T-cell (primary cell): Measurements from ENCODE around the gene ELK3. TPM values are rescaled to one million over a fixed set of nuclear protein-coding genes. Genes with fewer than 3 reads are reported as not detected.

Experiments
- ATAC-seq, 4 experiments: fragments of 200-7000 bp in 3 of 4; fragments of 150-1000 bp in 1 of 4; cut with Tn5 transposase; replicated peaks in 1 of 4; 1 replicate in 3 of 4; 2 replicates in 1 of 4; pipeline ENCODE4 v1.10.0; 2021; ENCODE audit warnings: moderate library complexity in 3 of 4, mild to moderate bottlenecking in 2 of 4, moderate number of reproducible peaks in 1 of 4
- CTCF ChIA-PET, 2 donors: fragments of 300-600 bp; sonication (Branson Sonifier 250); formaldehyde crosslinking; loops; one replicate each; lab custom pipeline; 2022; ENCODE audit warnings: antibody characterized with exemption in 2 of 2; lab: Charles Lee
- POLR2A ChIA-PET, 2 donors: fragments of 300-600 bp; sonication (Branson Sonifier 250); formaldehyde crosslinking; loops; one replicate each; lab custom pipeline; 2022; ENCODE audit warnings: antibody characterized with exemption in 2 of 2; lab: Charles Lee
- DNase-seq, 35 experiments: peaks; one replicate each; pipeline versions ENCODE4 v3.0.0 to v3.0.0-alpha.2; 2013 to 2023
- H3K27ac ChIP-seq: one replicate; pipeline ENCODE4 v1.5.1; 2013; ENCODE audit warnings: low read length
- H3K27me3 ChIP-seq, 2 experiments: replicated peaks in 1 of 2; 1 replicate in 1 of 2; 2 replicates in 1 of 2; pipeline versions ENCODE4 v1.6.1 to v1.7.0; 2013; ENCODE audit warnings: low read length in 1 of 2, mixed read lengths in 1 of 2; ENCODE audit not compliant: control insufficient read depth in 2 of 2, insufficient read depth in 2 of 2; ENCODE audit errors: extremely low read depth in 1 of 2
- H3K36me3 ChIP-seq, 2 donors: 1 replicate in 1 of 2; 2 replicates in 1 of 2; pipeline versions ENCODE4 v1.6.1 to v1.7.0; 2013; ENCODE audit warnings: low read length in 1 of 2; ENCODE audit not compliant: control insufficient read depth in 2 of 2, insufficient read depth in 1 of 2; ENCODE audit errors: extremely low read depth in 1 of 2
- H3K4me1 ChIP-seq, 2 experiments: 1 replicate in 1 of 2; 2 replicates in 1 of 2; pipeline versions ENCODE4 v1.6.1 to v1.7.0; 2013; ENCODE audit warnings: low read length in 2 of 2, mixed read lengths in 1 of 2; ENCODE audit not compliant: insufficient read depth in 2 of 2, control insufficient read depth in 1 of 2; ENCODE audit errors: extremely low read depth in 1 of 2
- H3K4me3 ChIP-seq, 2 donors: 1 replicate in 1 of 2; 2 replicates in 1 of 2; pipeline versions ENCODE4 v1.5.1 to v1.7.0; 2013; ENCODE audit warnings: mild to moderate bottlenecking in 2 of 2, low read length in 1 of 2, moderate library complexity in 1 of 2; ENCODE audit not compliant: control insufficient read depth in 1 of 2; ENCODE audit errors: extremely low read depth in 1 of 2
- H3K9me3 ChIP-seq: 2 replicates; pipeline ENCODE4 v1.7.0; 2013
- H3K27ac Mint-ChIP-seq, 2 donors: one replicate each; pipeline ENCODE4 v1.8.0; 2020 to 2021; ENCODE audit warnings: mild to moderate bottlenecking in 2 of 2, mixed read lengths in 2 of 2
- H3K27me3 Mint-ChIP-seq, 2 donors: one replicate each; pipeline ENCODE4 v1.8.0; 2021 to 2022; ENCODE audit warnings: mixed read lengths in 2 of 2
- H3K36me3 Mint-ChIP-seq: one replicate; pipeline ENCODE4 v1.8.0; 2021; ENCODE audit warnings: mixed read lengths
- H3K4me1 Mint-ChIP-seq, 3 donors: one replicate each; pipeline ENCODE4 v1.8.0; 2020 to 2022; ENCODE audit warnings: mixed read lengths in 3 of 3, mild to moderate bottlenecking in 1 of 3
- H3K4me3 Mint-ChIP-seq, 3 donors: one replicate each; pipeline ENCODE4 v1.8.0; 2020 to 2022; ENCODE audit warnings: mild to moderate bottlenecking in 3 of 3, mixed read lengths in 3 of 3, moderate library complexity in 3 of 3
- H3K9me3 Mint-ChIP-seq, 3 donors: one replicate each; pipeline ENCODE4 v1.8.0; 2020 to 2022; ENCODE audit warnings: mixed read lengths in 3 of 3
- WGBS: methylation state at CpG from one replicate; pipeline ENCODE4 v1.1.5; 2013; ENCODE audit warnings: missing lambda C conversion rate; ENCODE audit not compliant: insufficient coverage; 5-methylcytosine and 5-hydroxymethylcytosine counted together
- total RNA-seq, 35 experiments: library from RNA in 6 of 35; stranded (reverse) in 6 of 35; fragments of 120-200 nt in 1 of 35; gene quantifications; one replicate each; pipeline versions ENCODE4 v1.2.1 to v1.2.4 and lab custom pipeline; 2013 to 2026

ELK3 gene
- total RNA-seq, 5 donors from 2014 or later (not counting 1 experiment from before 2014, with no cell fraction given): 33.8 to 62.7 (median 55.5) TPM

DNA sequence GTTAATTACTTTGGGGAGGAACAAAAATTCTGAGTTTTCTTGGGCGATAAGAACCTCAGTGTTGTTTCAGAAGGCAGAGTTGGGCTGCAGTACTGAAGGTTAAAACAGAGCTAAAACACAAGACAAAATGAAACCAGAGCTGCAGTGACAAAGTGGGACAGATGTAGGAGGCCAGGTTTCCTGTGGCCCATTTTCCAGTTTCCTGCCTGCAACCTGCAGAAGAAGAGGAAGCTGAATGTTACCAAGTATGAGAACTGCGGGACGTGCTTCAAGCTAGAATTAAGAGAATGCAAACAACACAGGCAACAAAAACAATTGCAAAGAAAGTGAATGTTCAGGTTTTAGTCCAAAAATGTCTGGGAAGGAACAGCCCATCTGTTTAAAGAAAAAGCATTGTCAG lies 17.8 kb downstream of the ELK3 start:
- Mint-ChIP-seq H3K9me3 (no peaks in the 10 kb centered on the region), H3K27ac (peak overlapping the region; percentile 90 to 97), H3K4me1 (peaks cover 89 to 91% (median 90%) of the 10 kb centered on the region in 3 donors), H3K36me3 (no peaks in the 10 kb centered on the region), H3K27me3 (no peaks in the 10 kb centered on the region), H3K4me3 (peak overlapping the region; percentile 25 to 79 (median 46))
- Histone ChIP-seq H3K4me1 (peaks cover 60 to 77% of the 10 kb centered on the region in 2 experiments), H3K36me3 (peaks cover 0 to 8% of the 10 kb centered on the region in 2 donors), H3K9me3 (no peaks in the 10 kb centered on the region), H3K4me3 (no peak overlapping the region), H3K27ac (peak overlapping the region; percentile 52), H3K27me3 (no peaks in the 10 kb centered on the region)
- peak in 1 of 35 experiments; percentile 52 for DNase-seq
- CTCF ChIA-PET: interaction anchor here (0.6 to 2.7 kb wide), 10 partner anchors 13 to 987 kb away, joined by 3 to 17 read pairs (median 6); no protein-coding TSS in a partner anchor
- WGBS: 0% methylated on average over 1 of the region's 3 CpGs
- ATAC-seq: no peak
- POLR2A ChIA-PET: interaction anchor here (0.6 to 1.3 kb wide), 6 partner anchors 10 to 273 kb away, joined by 3 to 9 read pairs (median 4); no protein-coding TSS in a partner anchor

DNA sequence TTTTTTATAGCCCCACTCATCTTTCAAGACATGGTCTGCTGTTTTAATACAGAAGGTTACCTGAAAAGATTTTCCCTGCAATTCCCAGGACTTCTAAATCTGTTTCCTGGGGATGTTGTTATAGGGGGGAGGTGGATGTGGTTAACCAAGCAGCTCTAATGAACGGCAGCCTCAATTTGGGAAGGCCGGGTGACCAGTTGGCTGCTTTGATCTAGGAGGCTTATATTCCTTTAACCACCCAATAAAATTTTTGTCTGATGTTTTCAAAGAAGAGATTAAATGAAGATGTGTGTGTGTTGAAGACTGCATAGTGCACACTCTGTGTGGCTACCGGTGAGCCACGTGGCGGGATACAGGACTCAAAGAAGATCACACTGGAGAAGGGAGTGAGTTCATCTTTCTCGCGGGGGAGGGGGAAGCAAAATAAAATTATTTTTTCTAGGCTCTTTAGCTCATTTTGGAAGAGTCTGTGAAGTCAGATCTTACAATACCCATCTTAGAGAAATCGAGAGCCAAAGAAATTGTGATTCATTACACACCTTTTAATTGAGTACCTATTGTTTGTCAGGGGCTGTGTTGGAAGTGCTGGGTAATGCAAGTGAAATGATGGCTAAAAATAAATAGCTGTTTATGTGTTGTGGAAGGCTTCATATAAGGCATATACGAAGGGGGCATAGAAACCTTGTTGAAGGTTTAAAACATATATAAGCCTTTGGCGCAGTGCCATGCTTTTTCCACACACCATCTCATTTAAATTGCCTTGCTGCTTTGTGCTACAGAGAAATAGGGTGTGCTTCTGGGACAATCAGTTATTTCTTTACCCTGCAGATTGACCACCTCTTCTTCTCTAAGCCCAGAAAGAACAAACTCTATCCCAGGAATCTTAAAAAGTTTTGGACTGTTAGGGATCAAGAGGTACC lies 18.5 kb downstream of the ELK3 start:
- Histone ChIP-seq H3K4me3 (peak overlapping the region in 1 of 2 donors; percentile 6), H3K27me3 (no peaks in the 10 kb centered on the region), H3K9me3 (no peaks in the 10 kb centered on the region), H3K27ac (peak overlapping the region; percentile 52), H3K4me1 (peaks cover 54 to 72% of the 10 kb centered on the region in 2 experiments), H3K36me3 (peaks cover 0 to 11% of the 10 kb centered on the region in 2 donors)
- CTCF ChIA-PET: interaction anchor here (0.6 to 2.7 kb wide), 12 partner anchors 11 to 987 kb away, joined by 3 to 17 read pairs (median 4); no protein-coding TSS in a partner anchor
- H3K4me1 Mint-ChIP-seq: peaks cover 81 to 87% (median 87%) of the 10 kb centered on the region in 3 donors
- ATAC-seq (no peak), DNase-seq (no peak)
- H3K27ac Mint-ChIP-seq: peak overlapping the region; percentile 90 to 97
- WGBS: no CpG with 5 or more reads among the region's 10 CpGs
- no peaks in the 10 kb centered on the region for H3K27me3 Mint-ChIP-seq
- peak overlapping the region; percentile 1 to 79 (median 11) for H3K4me3 Mint-ChIP-seq
- H3K36me3 Mint-ChIP-seq: no peaks in the 10 kb centered on the region
- no peaks in the 10 kb centered on the region for H3K9me3 Mint-ChIP-seq
- POLR2A ChIA-PET: interaction anchor here (0.5 to 1.0 kb wide), 4 partner anchors 21 to 303 kb away, joined by 3 to 6 read pairs (median 4); no protein-coding TSS in a partner anchor

GRCh38 chr12:96213869-96214268 lies 19.7 kb downstream of the ELK3 start:
- peaks cover 70 to 82% (median 81%) of the 10 kb centered on the region in 3 donors for H3K4me1 Mint-ChIP-seq
- Histone ChIP-seq H3K9me3 (no peaks in the 10 kb centered on the region), H3K4me3 (no peak overlapping the region), H3K27me3 (no peaks in the 10 kb centered on the region), H3K4me1 (peaks cover 46 to 66% of the 10 kb centered on the region in 2 experiments), H3K36me3 (peaks cover 0 to 11% of the 10 kb centered on the region in 2 donors), H3K27ac (peak overlapping the region; percentile 52)
- no peak overlapping the region for H3K4me3 Mint-ChIP-seq
- 96% methylated on average over 4 of the region's 7 CpGs for WGBS
- ChIA-PET POLR2A (interaction anchor here in 1 of 2 donors (0.7 kb wide), 1 partner anchor 11 kb away, joined by 3 read pairs; no protein-coding TSS in a partner anchor), CTCF (interaction anchor here (0.7 to 3.6 kb wide), 7 partner anchors 85 to 303 kb away, joined by 3 to 47 read pairs (median 5); no protein-coding TSS in a partner anchor)
- H3K27ac Mint-ChIP-seq: peak overlapping the region; percentile 90 to 97
- DNase-seq (no peak), ATAC-seq (no peak)
- no peaks in the 10 kb centered on the region for H3K27me3 Mint-ChIP-seq
- no peaks in the 10 kb centered on the region for H3K36me3 Mint-ChIP-seq
- H3K9me3 Mint-ChIP-seq: no peaks in the 10 kb centered on the region

GRCh38 chr12:96215919-96216273 lies 21.7 kb downstream of the ELK3 start:
- H3K27ac Mint-ChIP-seq: peak overlapping the region in 1 of 2 donors; percentile 60
- H3K9me3 Mint-ChIP-seq: no peaks in the 10 kb centered on the region
- WGBS: 84% methylated on average over 7 of the region's 8 CpGs
- Histone ChIP-seq H3K4me3 (no peak overlapping the region), H3K9me3 (no peaks in the 10 kb centered on the region), H3K27ac (peak overlapping the region; percentile 17), H3K4me1 (peaks cover 27 to 49% of the 10 kb centered on the region in 2 experiments), H3K27me3 (no peaks in the 10 kb centered on the region), H3K36me3 (peaks cover 0 to 11% of the 10 kb centered on the region in 2 donors)
- H3K4me3 Mint-ChIP-seq: peak overlapping the region in 1 of 3 donors; percentile 18
- ATAC-seq (no peak), DNase-seq (no peak)
- peaks cover 60 to 76% (median 76%) of the 10 kb centered on the region in 3 donors for H3K4me1 Mint-ChIP-seq
- ChIA-PET POLR2A (interaction anchor here (0.5 to 1.3 kb wide), 6 partner anchors 63 to 183 kb away, joined by 3 to 6 read pairs (median 4); no protein-coding TSS in a partner anchor), CTCF (interaction anchor here (0.6 to 3.6 kb wide), 37 partner anchors 8 to 1110 kb away, joined by 3 to 47 read pairs (median 5); partner anchors contain the start of gene CDK17 (in 1 of the 2))
- H3K27me3 Mint-ChIP-seq: no peaks in the 10 kb centered on the region
- H3K36me3 Mint-ChIP-seq: peaks cover 5% of the 10 kb centered on the region

- no peak overlapping the region for H3K4me3 Mint-ChIP-seq
- ChIA-PET CTCF (no interaction called here), POLR2A (no interaction called here)
- Histone ChIP-seq H3K4me3 (no peak overlapping the region), H3K27me3 (no peaks in the 10 kb centered on the region), H3K36me3 (peaks cover 0 to 25% of the 10 kb centered on the region in 2 donors), H3K27ac (no peak overlapping the region), H3K9me3 (no peaks in the 10 kb centered on the region), H3K4me1 (peaks cover 2 to 29% of the 10 kb centered on the region in 2 experiments)
- DNase-seq (no peak), ATAC-seq (no peak)
- no peaks in the 10 kb centered on the region for H3K9me3 Mint-ChIP-seq
- no peak overlapping the region for H3K27ac Mint-ChIP-seq
- H3K36me3 Mint-ChIP-seq: peaks cover 22% of the 10 kb centered on the region
- 81% methylated on average over 5 of the region's 11 CpGs for WGBS
- H3K27me3 Mint-ChIP-seq: no peaks in the 10 kb centered on the region
- H3K4me1 Mint-ChIP-seq: peaks cover 29 to 64% (median 58%) of the 10 kb centered on the region in 3 donors
These were observed 25.0 kb downstream of the ELK3 start for GRCh38 chr12:96218989-96219678.
